PC-9 (cell line): Measurements from ENCODE around the gene FAM219A. TPM values are rescaled to one million over a fixed set of nuclear protein-coding genes. Genes with fewer than 3 reads are reported as not detected.

ENCODE experiments used
- BruUV-seq: library from RNA; stranded (reverse); fragments of 400-500 nt; replicated peaks from 2 replicates; lab custom pipeline; 2021; lab: Mats Ljungman, UMichigan
- CTCF ChIA-PET: fragments of 300-600 bp; sonication (Branson Sonifier 250); formaldehyde crosslinking; loops from one replicate; lab custom pipeline; 2022; ENCODE audit warnings: antibody characterized with exemption; lab: Charles Lee
- POLR2A ChIA-PET: fragments of 300-600 bp; sonication (Branson Sonifier 250); formaldehyde crosslinking; loops from one replicate; lab custom pipeline; 2022; ENCODE audit warnings: antibody characterized with exemption; ENCODE audit not compliant: unreplicated experiment; lab: Charles Lee
- DNase-seq, 2 experiments: peaks; one replicate each; pipeline versions ENCODE4 v3.0.0 to v3.0.0-alpha.2; 2015 to 2022; ENCODE audit warnings: mixed read lengths in 1 of 2
- H2AFZ ChIP-seq: fragments of 200-600 bp; sonication (generic); 2 replicates; pipeline ENCODE4 v1.8.1; 2017; ENCODE audit warnings: antibody characterized with exemption
- H3F3A ChIP-seq: fragments of 200-600 bp; sonication (generic); 2 replicates; pipeline ENCODE4 v1.8.1; 2017; ENCODE audit warnings: antibody characterized with exemption, mild to moderate bottlenecking, low read depth; ENCODE audit not compliant: insufficient read depth
- H3K27ac ChIP-seq: fragments of 200-600 bp; sonication (generic); 2 replicates; pipeline ENCODE4 v1.6.1; 2016; ENCODE audit warnings: mixed run types
- H3K27me3 ChIP-seq: fragments of 200-600 bp; sonication (generic); 2 replicates; pipeline ENCODE4 v1.6.1; 2016; ENCODE audit warnings: low read depth, mixed run types; ENCODE audit not compliant: insufficient read depth
- H3K36me3 ChIP-seq: fragments of 200-600 bp; sonication (generic); 2 replicates; pipeline ENCODE4 v1.6.1; 2016; ENCODE audit warnings: low read depth, mixed run types
- H3K4me1 ChIP-seq: fragments of 200-600 bp; sonication (generic); replicated peaks from 2 replicates; pipeline ENCODE4 v1.6.1; 2016; ENCODE audit warnings: mixed run types; ENCODE audit not compliant: insufficient read depth
- H3K4me2 ChIP-seq: fragments of 200-600 bp; sonication (generic); 2 replicates; pipeline ENCODE4 v1.6.1; 2017; ENCODE audit warnings: mixed run types
- H3K4me3 ChIP-seq: fragments of 200-600 bp; sonication (generic); 2 replicates; pipeline ENCODE4 v1.6.1; 2016; ENCODE audit warnings: mixed run types
- H3K79me2 ChIP-seq: fragments of 200-600 bp; sonication (generic); 2 replicates; pipeline ENCODE4 v1.6.1; 2017; ENCODE audit warnings: low read depth, mixed run types
- H3K9me2 ChIP-seq: fragments of 200-600 bp; sonication (generic); 2 replicates; pipeline ENCODE4 v1.8.1; 2017; ENCODE audit warnings: mild to moderate bottlenecking; ENCODE audit not compliant: insufficient read depth
- H3K9me3 ChIP-seq: fragments of 200-600 bp; sonication (generic); 2 replicates; pipeline ENCODE4 v1.8.1; 2016; ENCODE audit warnings: low read depth; ENCODE audit not compliant: insufficient read depth
- H4K20me1 ChIP-seq: fragments of 200-600 bp; sonication (generic); 2 replicates; pipeline ENCODE4 v1.8.1; 2017; ENCODE audit not compliant: insufficient read depth
- CTCF ChIP-seq: fragments of 200-600 bp; sonication (generic); conservative IDR thresholded peaks from 2 replicates; pipeline ENCODE4 v1.6.1; 2017; ENCODE audit warnings: mixed run types, antibody characterized with exemption, mild to moderate bottlenecking, moderate library complexity
- EZH2 ChIP-seq: fragments of 200-600 bp; sonication (generic); IDR thresholded peaks from 2 replicates; pipeline ENCODE4 v1.8.0; 2017; ENCODE audit warnings: antibody characterized with exemption, low read depth
- intact Hi-C: fragments of 100-400 bp; cut with micrococcal nuclease; formaldehyde crosslinking; loops from one replicate; pipeline ENCODE4 v1.10.0; 2022; ENCODE audit not compliant: unreplicated experiment
- total RNA-seq: library from RNA; stranded (reverse); gene quantifications from 2 replicates; pipeline ENCODE4 v1.2.3, GENCODE V29; 2021

The FAM219A gene
- total RNA-seq, 1 experiment from 2014 or later = 15.6 TPM

- H3K4me1 ChIP-seq = no peaks in the 10 kb centered on the region
- TF ChIP-seq EZH2 (no peak), CTCF (no peak)
- no peak overlapping the region for H3K4me2 ChIP-seq
- ChIA-PET CTCF (no interaction called here), POLR2A (interaction anchor here (0.5 kb wide), 1 partner anchor 37 kb away, joined by 14 read pairs; no protein-coding TSS in a partner anchor)
- intact Hi-C loops = no loop called here
- BruUV-seq = no TSS peak
- no peaks in the 10 kb centered on the region for H3F3A ChIP-seq
- H3K27me3 ChIP-seq = 0 out of 2 replicates have a peak, but pooled peaks cover 7% of the 10 kb centered on the region
- H3K9me3 ChIP-seq = no peaks in the 10 kb centered on the region
- H3K27ac ChIP-seq = no peak overlapping the region
- no peak overlapping the region for H2AFZ ChIP-seq
- H3K4me3 ChIP-seq = no peak overlapping the region
- H4K20me1 ChIP-seq = no peaks in the 10 kb centered on the region
- H3K36me3 ChIP-seq = no peaks in the 10 kb centered on the region
- DNase-seq = no peak
- H3K79me2 ChIP-seq = no peaks in the 10 kb centered on the region
- H3K9me2 ChIP-seq = no peaks in the 10 kb centered on the region
Measured at GRCh38 chr9:34506623-34507022, 48.3 kb upstream of the FAM219A start.

- TF ChIP-seq CTCF = no peak
- Histone ChIP-seq H3K27me3 (0 out of 2 replicates have a peak, but pooled peaks cover 7% of the 10 kb centered on the region), H3K79me2 (no peaks in the 10 kb centered on the region), H3F3A (no peaks in the 10 kb centered on the region), H3K9me3 (no peaks in the 10 kb centered on the region), H3K4me1 (no peaks in the 10 kb centered on the region), H3K36me3 (no peaks in the 10 kb centered on the region), H3K4me3 (no peak overlapping the region), H3K4me2 (no peak overlapping the region), H2AFZ (no peak overlapping the region), H4K20me1 (no peaks in the 10 kb centered on the region), H3K27ac (no peak overlapping the region), H3K9me2 (no peaks in the 10 kb centered on the region)
- ChIA-PET POLR2A (no interaction called here), CTCF (no interaction called here)
- intact Hi-C loops = no loop called here
- no peak for DNase-seq
- BruUV-seq = no TSS peak
Measured at GRCh38 chr9:34505370-34506120, 47.2 kb upstream of the FAM219A start.

- CTCF ChIA-PET = no interaction called here
- BruUV-seq = no TSS peak
Measured at GRCh38 chr9:34503406-34503805, 45.0 kb upstream of the FAM219A start.

More at GRCh38 chr9:34503406-34503805, 45.0 kb upstream of the FAM219A start:
- Histone ChIP-seq H3F3A (no peaks in the 10 kb centered on the region), H3K9me3 (no peaks in the 10 kb centered on the region), H4K20me1 (no peaks in the 10 kb centered on the region), H3K79me2 (no peaks in the 10 kb centered on the region), H3K27me3 (0 out of 2 replicates have a peak, but pooled peaks cover 7% of the 10 kb centered on the region), H2AFZ (no peak overlapping the region), H3K27ac (no peak overlapping the region), H3K4me1 (no peaks in the 10 kb centered on the region), H3K9me2 (no peaks in the 10 kb centered on the region), H3K4me2 (no peak overlapping the region), H3K36me3 (no peaks in the 10 kb centered on the region), H3K4me3 (no peak overlapping the region)
- POLR2A ChIA-PET = no interaction called here
- intact Hi-C loops = loop anchor here (5.0 kb wide), 1 partner anchor 99 kb away; no protein-coding TSS in a partner anchor
- no peak for DNase-seq
- no peak for TF ChIP-seq EZH2
- TF ChIP-seq CTCF = no peak
